ENCODE data around the gene GDF10.

GDF10 gene

GRCh38 chr10:47337310-47337709 lies 37.3 kb downstream of the GDF10 start:
- Histone ChIP-seq H4K20me1 (ENCODE audit: insufficient read depth, low read length, poor library complexity, severe bottlenecking) (no peaks in the 10 kb centered on the region), H2AFZ (ENCODE audit: low read length) (no peak overlapping the region), H3K9me3 (ENCODE audit: insufficient read depth, low read depth, low read length) (no peaks in the 10 kb centered on the region), H3K27me3 (ENCODE audit: insufficient read depth, low read length, poor library complexity, severe bottlenecking) (no peaks in the 10 kb centered on the region), H3F3A (ENCODE audit: low read depth) (no peaks in the 10 kb centered on the region), H3K4me3 (ENCODE audit: low read length, poor library complexity, severe bottlenecking) (no peak overlapping the region), H3K36me3 (ENCODE audit: insufficient read depth, low read length) (no peaks in the 10 kb centered on the region), H3K4me2 (ENCODE audit: low read depth, low read length, poor library complexity, severe bottlenecking) (no peak overlapping the region), H3K9ac (ENCODE audit: low read depth, low read length, poor library complexity, severe bottlenecking) (no peak overlapping the region), H3K4me1 (ENCODE audit: insufficient read depth, low read length, poor library complexity, severe bottlenecking) (no peaks in the 10 kb centered on the region), H3K9me2 (replicated peaks; ENCODE audit: low read depth, low read length) (no peaks in the 10 kb centered on the region), H3K79me2 (ENCODE audit: insufficient read depth, low read length) (no peaks in the 10 kb centered on the region)
- TF ChIP-seq EZH2phosphoT487 (IDR thresholded peaks at IDR 0.05; ENCODE audit: borderline replicate concordance) (no peak), CTCF (conservative IDR thresholded peaks at IDR 0.05; ENCODE audit: low read length) (no peak)

DNA sequence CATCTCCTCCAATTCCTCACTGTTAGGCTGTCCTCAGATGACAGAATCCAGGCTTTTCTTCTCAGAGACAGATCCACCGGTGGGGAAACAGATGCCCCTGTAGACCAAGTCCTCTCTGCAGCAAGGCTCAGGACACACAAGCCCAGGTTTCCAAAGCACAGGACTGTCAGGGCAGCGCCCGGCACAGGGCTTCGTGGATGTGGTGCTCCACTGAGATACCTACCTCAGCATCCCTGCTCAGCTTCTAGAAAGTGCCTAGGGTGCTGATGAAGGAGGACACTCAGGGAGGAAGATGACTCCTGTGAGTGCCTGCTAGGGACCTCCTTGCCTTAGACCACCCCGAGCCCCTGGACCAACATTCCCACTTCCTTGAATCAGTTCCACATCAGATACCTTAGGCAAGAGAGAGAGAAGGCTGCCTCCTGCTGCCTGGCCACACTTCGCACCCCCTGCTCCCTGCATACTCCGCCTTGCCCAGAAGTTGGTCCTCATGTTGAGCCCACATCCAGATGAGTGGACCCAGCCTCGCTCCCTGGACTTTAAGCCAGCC lies 39.3 kb downstream of the GDF10 start:
- Histone ChIP-seq H3K4me3 (ENCODE audit: low read length, poor library complexity, severe bottlenecking) (no peak overlapping the region), H3K9me3 (ENCODE audit: insufficient read depth, low read depth, low read length) (no peaks in the 10 kb centered on the region), H3K79me2 (ENCODE audit: insufficient read depth, low read length) (no peaks in the 10 kb centered on the region), H3K4me1 (ENCODE audit: insufficient read depth, low read length, poor library complexity, severe bottlenecking) (no peaks in the 10 kb centered on the region), H3K9ac (ENCODE audit: low read depth, low read length, poor library complexity, severe bottlenecking) (no peak overlapping the region), H2AFZ (ENCODE audit: low read length) (no peak overlapping the region), H3K36me3 (ENCODE audit: insufficient read depth, low read length) (no peaks in the 10 kb centered on the region), H4K20me1 (ENCODE audit: insufficient read depth, low read length, poor library complexity, severe bottlenecking) (no peaks in the 10 kb centered on the region), H3K9me2 (replicated peaks; ENCODE audit: low read depth, low read length) (no peaks in the 10 kb centered on the region), H3F3A (ENCODE audit: low read depth) (no peaks in the 10 kb centered on the region), H3K27me3 (ENCODE audit: insufficient read depth, low read length, poor library complexity, severe bottlenecking) (no peaks in the 10 kb centered on the region), H3K4me2 (ENCODE audit: low read depth, low read length, poor library complexity, severe bottlenecking) (no peak overlapping the region)
- TF ChIP-seq EZH2phosphoT487 (IDR thresholded peaks at IDR 0.05; ENCODE audit: borderline replicate concordance) (no peak), CTCF (conservative IDR thresholded peaks at IDR 0.05; ENCODE audit: low read length) (no peak)

DNA sequence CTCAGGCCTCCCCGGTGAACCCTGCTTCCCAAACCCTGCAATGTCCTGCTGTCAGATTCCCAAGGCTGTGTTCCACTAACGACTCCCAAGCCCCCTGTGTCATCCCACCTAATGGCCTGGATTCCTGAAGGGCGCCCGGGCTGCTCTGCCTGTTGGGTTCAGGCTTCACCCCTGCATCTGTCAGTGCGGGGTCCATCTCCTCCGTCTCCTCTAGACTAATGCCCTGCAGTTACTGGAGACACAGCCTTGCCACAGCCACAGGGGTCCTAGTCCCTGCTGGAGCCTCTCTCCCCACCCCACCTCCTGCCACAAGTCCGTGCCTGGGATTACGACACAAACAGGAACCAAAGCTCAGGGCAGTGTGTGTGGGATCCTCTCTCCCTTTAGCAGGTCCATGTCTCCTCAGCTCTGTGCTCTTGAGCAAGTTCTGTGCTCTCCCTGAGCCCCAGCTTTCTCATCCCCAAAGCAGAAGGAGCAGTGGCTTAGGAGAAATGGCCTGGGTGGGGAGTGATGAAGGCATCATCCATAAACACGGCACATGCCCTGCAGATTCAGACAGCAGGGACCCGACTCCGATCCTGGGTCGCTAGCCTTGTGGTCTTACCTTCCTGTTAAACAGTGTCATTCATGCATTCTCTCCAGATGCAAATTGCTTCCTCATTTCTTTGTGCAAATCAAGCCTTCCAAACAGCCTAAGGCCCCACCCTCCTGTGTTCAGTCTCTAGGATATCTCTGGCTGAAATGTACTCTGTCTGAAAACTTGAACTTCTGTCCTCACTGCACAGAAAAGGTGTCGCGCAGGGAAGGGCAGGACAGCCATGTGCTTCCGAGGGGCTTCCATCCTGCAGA lies 40.0 kb downstream of the GDF10 start:
- no peak overlapping the region for H3K4me3 ChIP-seq (ENCODE audit: low read length, poor library complexity, severe bottlenecking)
- no peaks in the 10 kb centered on the region for H3K79me2 ChIP-seq (ENCODE audit: insufficient read depth, low read length)
- H3F3A ChIP-seq (ENCODE audit: low read depth), result no peaks in the 10 kb centered on the region
- no peak overlapping the region for H3K4me2 ChIP-seq (ENCODE audit: low read depth, low read length, poor library complexity, severe bottlenecking)
- TF ChIP-seq EZH2phosphoT487 (IDR thresholded peaks at IDR 0.05; ENCODE audit: borderline replicate concordance) (no peak), CTCF (conservative IDR thresholded peaks at IDR 0.05; ENCODE audit: low read length) (no peak)
- no peaks in the 10 kb centered on the region for H4K20me1 ChIP-seq (ENCODE audit: insufficient read depth, low read length, poor library complexity, severe bottlenecking)
- no peaks in the 10 kb centered on the region for H3K27me3 ChIP-seq (ENCODE audit: insufficient read depth, low read length, poor library complexity, severe bottlenecking)
- no peaks in the 10 kb centered on the region for H3K36me3 ChIP-seq (ENCODE audit: insufficient read depth, low read length)
- no peak overlapping the region for H2AFZ ChIP-seq (ENCODE audit: low read length)
- no peaks in the 10 kb centered on the region for H3K4me1 ChIP-seq (ENCODE audit: insufficient read depth, low read length, poor library complexity, severe bottlenecking)
- H3K9ac ChIP-seq (ENCODE audit: low read depth, low read length, poor library complexity, severe bottlenecking), result no peak overlapping the region
- H3K9me3 ChIP-seq (ENCODE audit: insufficient read depth, low read depth, low read length), result no peaks in the 10 kb centered on the region
- H3K9me2 ChIP-seq (replicated peaks; ENCODE audit: low read depth, low read length), result no peaks in the 10 kb centered on the region
